Measurements from ENCODE around the gene PNMA6E. TPM values are rescaled to one million over a fixed set of nuclear protein-coding genes. Genes with fewer than 3 reads are reported as not detected.

PNMA6E gene
- polyA plus RNA-seq, 2 of the 4 experiments (the other 2 are of a cell fraction): not detected

- no peaks in the 10 kb centered on the region for H3K4me1 ChIP-seq
- H3K9me3 ChIP-seq: no peaks in the 10 kb centered on the region
- DNase-seq (ENCODE audit: low read depth in 1 of 2, low spot score in 1 of 2) (no peak), ATAC-seq (no peak), FAIRE-seq (no peak)
- CTCF ChIA-PET: no interaction called here
- TF ChIP-seq CHD2 (IDR thresholded peaks at IDR 0.05; ENCODE audit: low read length, partially characterized antibody) (no peak), RAD21 (conservative IDR thresholded peaks at IDR 0.05 in 1 of 2, IDR thresholded peaks at IDR 0.05 in 1 of 2) (no peak), CBX2 (IDR thresholded peaks at IDR 0.05; ENCODE audit: borderline replicate concordance, low read depth) (no peak), ESRRA (IDR thresholded peaks at IDR 0.05; ENCODE audit: borderline replicate concordance, low read length) (no peak), EHMT2 (IDR thresholded peaks at IDR 0.05; ENCODE audit: low read depth) (no peak)
- POLR2A ChIA-PET: no interaction called here
- no peak overlapping the region for H3K4me3 ChIP-seq
- no peak overlapping the region for H3K27ac ChIP-seq
- no peak overlapping the region for H3K4me2 ChIP-seq
- 74% methylated on average over 9 of the region's 9 CpGs for WGBS (ENCODE audit: missing lambda C conversion rate)
These were observed 40.8 kb upstream of the PNMA6E start for GRCh38 chrX:153441981-153442380.

- 45% methylated on average over 7 of the region's 7 CpGs for WGBS (ENCODE audit: missing lambda C conversion rate)
- DNase-seq (ENCODE audit: low read depth in 1 of 2, low spot score in 1 of 2): no peak
- TF ChIP-seq ATOH8 (CRISPR knock-in tag; IDR thresholded peaks at IDR 0.05; ENCODE audit: low read depth) (no peak), CBX2 (IDR thresholded peaks at IDR 0.05; ENCODE audit: borderline replicate concordance, low read depth) (no peak), CHD2 (IDR thresholded peaks at IDR 0.05; ENCODE audit: low read length, partially characterized antibody) (no peak), ZC3H11A (IDR thresholded peaks at IDR 0.05) (no peak), CEBPB (IDR thresholded peaks at IDR 0.05) (no peak), EHMT2 (IDR thresholded peaks at IDR 0.05; ENCODE audit: low read depth) (no peak), SMC3 (IDR thresholded peaks at IDR 0.05) (no peak), ZSCAN20 (CRISPR knock-in tag; IDR thresholded peaks at IDR 0.05) (no peak), EHF (CRISPR knock-in tag; IDR thresholded peaks at IDR 0.05) (no peak), MAX (IDR thresholded peaks at IDR 0.05) (no peak), SREBF2 (IDR thresholded peaks at IDR 0.05) (no peak), ELK1 (IDR thresholded peaks at IDR 0.05; ENCODE audit: low read depth, low read length) (no peak), NR3C1 (IDR thresholded peaks at IDR 0.05) (no peak), TFCP2L1 (CRISPR knock-in tag; IDR thresholded peaks at IDR 0.05) (no peak), FOSB (CRISPR knock-in tag; IDR thresholded peaks at IDR 0.05) (no peak), FOXS1 (CRISPR knock-in tag; IDR thresholded peaks at IDR 0.05) (no peak), CTCF (IDR thresholded peaks at IDR 0.05) (no peak), KDM5A (IDR thresholded peaks at IDR 0.05) (no peak)
- no peak overlapping the region for H3K4me3 ChIP-seq
- CTCF ChIA-PET: interaction anchor here (1.3 to 1.5 kb wide), 2 partner anchors 42 to 409 kb away, joined by 3 to 4 read pairs; no protein-coding TSS in a partner anchor
- no peak overlapping the region for H3K27ac ChIP-seq
- ATAC-seq: no peak
- FAIRE-seq: no peak
- H3K4me1 ChIP-seq: no peaks in the 10 kb centered on the region
- POLR2A ChIA-PET: no interaction called here
- no peaks in the 10 kb centered on the region for H3K9me3 ChIP-seq
- no peak overlapping the region for H3K4me2 ChIP-seq
These were observed 40.1 kb upstream of the PNMA6E start for GRCh38 chrX:153441296-153441695.

- Histone ChIP-seq H3K4me2 (no peak overlapping the region), H3K27ac (no peak overlapping the region), H3K4me3 (no peak overlapping the region), H3K9me3 (no peaks in the 10 kb centered on the region), H3K4me1 (no peaks in the 10 kb centered on the region)
- DNase-seq (ENCODE audit: low read depth in 1 of 2, low spot score in 1 of 2): no peak
- no peak for ATAC-seq
- ChIA-PET POLR2A (no interaction called here), CTCF (interaction anchor here (1.0 to 1.5 kb wide), 3 partner anchors 20 to 408 kb away, joined by 3 to 4 read pairs (median 3); no protein-coding TSS in a partner anchor)
- FAIRE-seq: no peak
- WGBS (ENCODE audit: missing lambda C conversion rate): 58% methylated on average over 7 of the region's 13 CpGs
- TF ChIP-seq MAX (IDR thresholded peaks at IDR 0.05): no peak
- no peak for TF ChIP-seq MAFK (IDR thresholded peaks at IDR 0.05; ENCODE audit: partially characterized antibody)
- TF ChIP-seq ZC3H11A (IDR thresholded peaks at IDR 0.05): no peak
- TF ChIP-seq POLR2AphosphoS2 (conservative IDR thresholded peaks at IDR 0.05; ENCODE audit: low read length): no peak
- no peak for TF ChIP-seq CEBPB (IDR thresholded peaks at IDR 0.05)
- TF ChIP-seq ZFP36 (IDR thresholded peaks at IDR 0.05; ENCODE audit: borderline replicate concordance, partially characterized antibody): no peak
- TF ChIP-seq PBX3 (IDR thresholded peaks at IDR 0.05): no peak
- no peak for TF ChIP-seq CTCF (IDR thresholded peaks at IDR 0.05)
- TF ChIP-seq USF2 (IDR thresholded peaks at IDR 0.05): no peak
These were observed 39.5 kb upstream of the PNMA6E start for GRCh38 chrX:153440556-153441135.
